ENCODE results near the gene HSPA12A. TPM values are rescaled to one million over a fixed set of nuclear protein-coding genes. Genes with fewer than 3 reads are reported as not detected.

The HSPA12A gene
- total RNA-seq, 6 donors from 2014 or later = 4.2 to 11.6 (median 6.1) TPM

DNA sequence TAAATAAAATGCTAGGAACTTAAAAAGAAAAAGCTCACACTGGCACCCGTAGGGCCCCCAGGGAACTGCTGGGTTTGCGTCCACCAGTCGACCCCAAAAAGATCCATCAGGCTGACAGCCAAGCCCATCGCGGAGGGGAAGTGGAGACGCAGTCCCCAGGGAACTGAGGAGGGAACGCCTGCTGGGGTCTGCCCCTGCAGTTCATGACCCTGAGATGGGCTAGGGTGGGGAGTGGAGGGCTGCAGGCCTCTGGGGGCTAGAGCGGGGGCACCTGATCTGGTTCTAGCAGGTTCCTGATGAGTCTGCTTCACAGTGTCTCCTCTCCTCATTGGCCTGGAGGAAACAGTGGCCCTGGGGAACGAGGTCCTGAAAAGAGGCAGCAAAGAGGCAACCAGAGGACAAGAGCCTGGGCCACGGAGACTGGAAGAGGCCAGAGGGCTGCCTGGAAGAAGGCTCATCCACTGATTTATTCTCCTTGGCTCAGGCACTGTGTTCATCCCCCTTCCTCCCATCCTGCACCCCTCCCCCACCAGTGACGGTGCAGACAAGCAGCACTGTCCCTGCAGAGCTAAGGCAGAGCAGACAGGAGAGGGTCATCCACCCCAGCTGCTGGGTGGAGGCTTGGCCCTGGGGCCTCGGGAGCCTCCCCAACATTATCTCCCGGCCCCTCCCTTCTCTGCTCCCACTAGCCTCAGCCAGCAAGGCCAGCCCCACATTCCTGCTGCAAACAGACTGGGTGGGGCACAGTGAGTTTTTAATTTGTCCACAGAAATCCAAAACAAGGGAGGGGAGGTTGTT lies 24.7 kb upstream of the HSPA12A start:
- DNase-seq (no peak), ATAC-seq (ENCODE audit: low FRiP score in 2 of 2) (peak in 1 of 2 donors; percentile 89)
- H3K4me1 ChIP-seq = no peaks in the 10 kb centered on the region
- 35 to 48% methylated on average over 12 to 13 of the region's 13 CpGs for WGBS, 2 donors
- H3K9me3 ChIP-seq = no peaks in the 10 kb centered on the region
- H3K27me3 ChIP-seq = no peaks in the 10 kb centered on the region
- H3K27ac ChIP-seq = no peak overlapping the region
- no peak overlapping the region for H3K4me3 ChIP-seq
- TF ChIP-seq CTCF (IDR thresholded peaks at IDR 0.05) (no peak), POLR2A (IDR thresholded peaks at IDR 0.05) (no peak), POLR2AphosphoS5 (IDR thresholded peaks at IDR 0.05) (no peak), EP300 (IDR thresholded peaks at IDR 0.05) (no peak)
- H3K36me3 ChIP-seq = no peaks in the 10 kb centered on the region

DNA sequence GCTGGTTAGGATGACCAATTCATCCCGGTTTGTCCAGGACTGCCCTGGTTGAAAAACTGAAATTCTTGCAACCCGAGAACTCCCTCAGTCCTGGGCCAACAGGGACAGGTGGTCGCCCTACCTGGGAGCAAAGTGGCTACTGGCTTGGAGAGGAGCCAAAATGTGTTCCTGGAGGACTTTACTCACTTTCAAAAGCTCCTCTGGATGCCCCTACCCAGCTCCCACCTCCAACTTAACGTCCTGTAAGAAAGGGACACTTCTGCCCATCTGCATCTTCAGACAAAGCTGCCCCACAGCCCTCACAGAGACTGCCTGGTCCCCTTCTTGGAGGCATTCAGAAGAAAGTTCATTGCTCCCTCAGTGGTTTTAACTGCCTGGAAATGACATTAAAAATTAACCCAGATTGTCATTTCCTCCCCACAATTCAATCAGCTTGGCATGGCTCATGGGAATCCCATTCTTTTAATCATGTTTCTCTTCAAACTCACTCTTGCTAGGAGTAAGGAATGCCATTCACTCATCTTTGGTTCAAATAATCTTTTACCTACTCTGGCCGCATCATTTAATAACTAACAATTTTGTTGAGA lies 24.0 kb upstream of the HSPA12A start:
- DNase-seq (no peak), ATAC-seq (ENCODE audit: low FRiP score in 2 of 2) (no peak)
- 76 to 78% methylated on average over 5 of the region's 5 CpGs for WGBS, 2 donors
- Histone ChIP-seq H3K36me3 (no peaks in the 10 kb centered on the region), H3K4me3 (no peak overlapping the region), H3K4me1 (no peaks in the 10 kb centered on the region), H3K27ac (no peak overlapping the region), H3K9me3 (no peaks in the 10 kb centered on the region), H3K27me3 (no peaks in the 10 kb centered on the region)
- TF ChIP-seq POLR2AphosphoS5 (IDR thresholded peaks at IDR 0.05) = no peak
- TF ChIP-seq EP300 (IDR thresholded peaks at IDR 0.05) = no peak
- no peak for TF ChIP-seq POLR2A (IDR thresholded peaks at IDR 0.05)
- no peak for TF ChIP-seq CTCF (IDR thresholded peaks at IDR 0.05)

- no peaks in the 10 kb centered on the region for H3K4me1 ChIP-seq
- H3K9me3 ChIP-seq = no peaks in the 10 kb centered on the region
- DNase-seq (no peak), ATAC-seq (ENCODE audit: low FRiP score in 2 of 2) (no peak)
- H3K4me3 ChIP-seq = no peak overlapping the region
- H3K27ac ChIP-seq = no peak overlapping the region
- no peaks in the 10 kb centered on the region for H3K36me3 ChIP-seq
- no peaks in the 10 kb centered on the region for H3K27me3 ChIP-seq
- WGBS, 2 donors = 72 to 76% methylated on average over 10 of the region's 10 CpGs
- TF ChIP-seq EP300 (IDR thresholded peaks at IDR 0.05) (no peak), CTCF (IDR thresholded peaks at IDR 0.05) (no peak), POLR2A (IDR thresholded peaks at IDR 0.05) (no peak)
These were observed 23.3 kb upstream of the HSPA12A start for GRCh38 chr10:116765648-116766081.

DNA sequence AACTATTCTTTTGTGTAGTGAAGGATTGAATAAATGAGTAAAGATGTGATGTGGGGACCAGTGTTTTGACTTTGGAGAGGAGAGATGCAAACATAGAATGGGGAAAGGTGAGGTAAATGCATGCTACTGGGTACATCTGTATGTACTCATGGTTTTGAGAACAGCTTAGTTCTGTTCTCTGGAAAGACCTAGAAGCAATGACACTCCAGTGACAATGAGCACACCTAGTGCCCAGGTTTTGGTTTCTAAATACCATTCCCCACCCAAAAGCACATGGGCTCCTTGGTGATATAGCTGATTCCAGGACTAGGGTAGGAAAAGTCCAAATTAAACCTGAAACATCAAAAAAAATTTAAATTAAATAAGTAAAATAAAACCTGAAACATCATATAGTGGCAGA lies 22.6 kb upstream of the HSPA12A start:
- no peak for DNase-seq
- Histone ChIP-seq H3K36me3 (no peaks in the 10 kb centered on the region), H3K9me3 (no peaks in the 10 kb centered on the region), H3K27ac (no peak overlapping the region), H3K4me1 (no peaks in the 10 kb centered on the region), H3K4me3 (no peak overlapping the region), H3K27me3 (no peaks in the 10 kb centered on the region)
- no peak for ATAC-seq (ENCODE audit: low FRiP score in 2 of 2)
- no peak for TF ChIP-seq POLR2A (IDR thresholded peaks at IDR 0.05)
- no peak for TF ChIP-seq CTCF (IDR thresholded peaks at IDR 0.05)
- TF ChIP-seq EP300 (IDR thresholded peaks at IDR 0.05) = no peak
- TF ChIP-seq POLR2AphosphoS5 (IDR thresholded peaks at IDR 0.05) = no peak

DNA sequence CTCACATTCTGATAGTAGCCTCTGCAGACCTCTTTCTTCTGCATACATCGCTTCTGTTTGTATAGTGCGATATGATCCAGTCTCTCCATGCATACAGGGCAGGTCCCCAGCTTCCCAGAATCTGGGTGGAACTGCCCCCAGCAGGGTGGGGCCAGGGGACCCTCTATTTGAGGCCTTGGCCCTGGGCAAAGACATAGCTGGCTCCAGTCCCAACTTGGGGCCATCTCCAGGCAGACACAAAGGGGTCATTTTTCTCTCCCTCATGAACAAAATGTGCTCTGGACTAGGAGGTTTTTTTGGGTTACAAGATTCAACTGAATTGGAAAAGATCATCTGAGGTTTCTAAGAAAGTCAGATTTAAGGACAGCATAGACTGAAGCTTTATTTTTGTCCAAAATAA lies 21.1 kb upstream of the HSPA12A start:
- no peak overlapping the region for H3K4me3 ChIP-seq
- H3K9me3 ChIP-seq = no peaks in the 10 kb centered on the region
- ATAC-seq (ENCODE audit: low FRiP score in 2 of 2) (no peak), DNase-seq (no peak)
- no peak overlapping the region for H3K27ac ChIP-seq
- no peaks in the 10 kb centered on the region for H3K36me3 ChIP-seq
- 93 to 94% methylated on average over 2 of the region's 2 CpGs for WGBS, 2 donors
- TF ChIP-seq CTCF (IDR thresholded peaks at IDR 0.05) (no peak), POLR2AphosphoS5 (IDR thresholded peaks at IDR 0.05) (no peak), POLR2A (IDR thresholded peaks at IDR 0.05) (no peak), EP300 (IDR thresholded peaks at IDR 0.05) (no peak)
- H3K27me3 ChIP-seq = no peaks in the 10 kb centered on the region
- no peaks in the 10 kb centered on the region for H3K4me1 ChIP-seq

All from upper lobe of left lung (tissue), 6 donors.